Peyer's patch (tissue), 4 donors: ENCODE data around the gene DCLK1.

Source experiments
- POLR2A ChIP-seq, 2 donors: fragments of 450-650 bp; IDR thresholded peaks; one replicate each; pipeline ENCODE4 v1.5.1; 2017; ENCODE audit warnings: antibody characterized with exemption in 2 of 2, mild to moderate bottlenecking in 2 of 2, moderate library complexity in 2 of 2
- TF ChIP-seq, protein P1 (sequence below), 6 experiments: fragments of 450-650 bp in 4 of 6; fragments of 200-600 bp in 2 of 6; sonication (generic) in 1 of 6; IDR thresholded peaks; one replicate each; pipeline ENCODE4 v1.5.1; 2017 to 2019; ENCODE audit warnings: antibody characterized with exemption in 6 of 6, mild to moderate bottlenecking in 3 of 6, moderate library complexity in 1 of 6

DNA sequence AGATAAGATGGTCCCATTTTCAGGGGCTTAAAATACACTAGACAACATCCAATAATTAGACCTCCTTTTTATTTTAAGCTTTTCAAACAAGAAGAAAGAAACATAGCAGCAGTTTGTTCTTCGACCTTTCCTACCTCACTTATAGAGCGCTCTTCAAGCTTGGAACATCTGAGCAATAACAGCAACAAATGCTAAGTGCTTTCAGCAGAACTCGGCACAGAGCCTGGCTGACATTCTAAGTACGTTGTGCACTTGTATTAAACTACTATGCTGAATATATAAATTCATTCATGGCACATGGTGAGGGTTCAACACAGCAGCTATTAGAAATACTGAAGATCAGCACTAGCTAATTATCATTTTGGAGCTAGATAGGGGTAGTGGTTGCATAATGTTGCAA, 398.6 kb downstream of the DCLK1 start:
- TF ChIP-seq, protein P1, sequence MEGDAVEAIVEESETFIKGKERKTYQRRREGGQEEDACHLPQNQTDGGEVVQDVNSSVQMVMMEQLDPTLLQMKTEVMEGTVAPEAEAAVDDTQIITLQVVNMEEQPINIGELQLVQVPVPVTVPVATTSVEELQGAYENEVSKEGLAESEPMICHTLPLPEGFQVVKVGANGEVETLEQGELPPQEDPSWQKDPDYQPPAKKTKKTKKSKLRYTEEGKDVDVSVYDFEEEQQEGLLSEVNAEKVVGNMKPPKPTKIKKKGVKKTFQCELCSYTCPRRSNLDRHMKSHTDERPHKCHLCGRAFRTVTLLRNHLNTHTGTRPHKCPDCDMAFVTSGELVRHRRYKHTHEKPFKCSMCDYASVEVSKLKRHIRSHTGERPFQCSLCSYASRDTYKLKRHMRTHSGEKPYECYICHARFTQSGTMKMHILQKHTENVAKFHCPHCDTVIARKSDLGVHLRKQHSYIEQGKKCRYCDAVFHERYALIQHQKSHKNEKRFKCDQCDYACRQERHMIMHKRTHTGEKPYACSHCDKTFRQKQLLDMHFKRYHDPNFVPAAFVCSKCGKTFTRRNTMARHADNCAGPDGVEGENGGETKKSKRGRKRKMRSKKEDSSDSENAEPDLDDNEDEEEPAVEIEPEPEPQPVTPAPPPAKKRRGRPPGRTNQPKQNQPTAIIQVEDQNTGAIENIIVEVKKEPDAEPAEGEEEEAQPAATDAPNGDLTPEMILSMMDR (IDR thresholded peaks at IDR 0.05) = no peak
- no peak for TF ChIP-seq POLR2A (IDR thresholded peaks at IDR 0.05)
